VCaP (cell line): ENCODE measurements around the gene KIFC3.
"Not testable (repeated sequence)": the region's sequence is repeated elsewhere in the genome, so short reads cannot be mapped to it uniquely, and the experiment has no call there.

ENCODE experiments used
- H3K27ac ChIP-seq: fragments of 450-650 bp; 2 replicates; pipeline ENCODE4 v1.5.1; 2017
- TF ChIP-seq, protein P1 (sequence below): fragments of 450-650 bp; conservative IDR thresholded peaks from 2 replicates; pipeline ENCODE4 v1.5.1; 2017; ENCODE audit warnings: mild to moderate bottlenecking, moderate library complexity

Gene KIFC3

DNA sequence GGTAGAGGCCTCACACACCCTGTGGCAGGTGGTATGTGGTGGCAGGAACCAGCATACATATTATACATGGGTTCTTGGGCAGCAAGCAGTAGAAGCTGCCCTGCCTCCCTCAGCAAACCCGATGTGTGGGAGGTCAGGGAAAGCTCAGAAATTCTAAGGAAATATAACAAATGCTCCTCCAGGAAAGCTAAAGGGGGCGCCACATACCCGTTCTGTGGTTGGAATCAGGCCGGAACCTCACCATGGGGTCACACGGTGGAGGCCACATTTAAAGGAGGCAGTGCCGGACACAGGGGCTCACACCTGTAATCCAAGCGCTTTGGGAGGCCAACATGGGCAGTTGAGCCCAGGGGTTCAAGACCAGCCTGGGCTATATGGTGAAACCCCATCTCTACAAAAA lies 79.1 kb downstream of the KIFC3 start:
- no peak overlapping the region for H3K27ac ChIP-seq
- TF ChIP-seq, protein P1, sequence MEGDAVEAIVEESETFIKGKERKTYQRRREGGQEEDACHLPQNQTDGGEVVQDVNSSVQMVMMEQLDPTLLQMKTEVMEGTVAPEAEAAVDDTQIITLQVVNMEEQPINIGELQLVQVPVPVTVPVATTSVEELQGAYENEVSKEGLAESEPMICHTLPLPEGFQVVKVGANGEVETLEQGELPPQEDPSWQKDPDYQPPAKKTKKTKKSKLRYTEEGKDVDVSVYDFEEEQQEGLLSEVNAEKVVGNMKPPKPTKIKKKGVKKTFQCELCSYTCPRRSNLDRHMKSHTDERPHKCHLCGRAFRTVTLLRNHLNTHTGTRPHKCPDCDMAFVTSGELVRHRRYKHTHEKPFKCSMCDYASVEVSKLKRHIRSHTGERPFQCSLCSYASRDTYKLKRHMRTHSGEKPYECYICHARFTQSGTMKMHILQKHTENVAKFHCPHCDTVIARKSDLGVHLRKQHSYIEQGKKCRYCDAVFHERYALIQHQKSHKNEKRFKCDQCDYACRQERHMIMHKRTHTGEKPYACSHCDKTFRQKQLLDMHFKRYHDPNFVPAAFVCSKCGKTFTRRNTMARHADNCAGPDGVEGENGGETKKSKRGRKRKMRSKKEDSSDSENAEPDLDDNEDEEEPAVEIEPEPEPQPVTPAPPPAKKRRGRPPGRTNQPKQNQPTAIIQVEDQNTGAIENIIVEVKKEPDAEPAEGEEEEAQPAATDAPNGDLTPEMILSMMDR = no peak

DNA sequence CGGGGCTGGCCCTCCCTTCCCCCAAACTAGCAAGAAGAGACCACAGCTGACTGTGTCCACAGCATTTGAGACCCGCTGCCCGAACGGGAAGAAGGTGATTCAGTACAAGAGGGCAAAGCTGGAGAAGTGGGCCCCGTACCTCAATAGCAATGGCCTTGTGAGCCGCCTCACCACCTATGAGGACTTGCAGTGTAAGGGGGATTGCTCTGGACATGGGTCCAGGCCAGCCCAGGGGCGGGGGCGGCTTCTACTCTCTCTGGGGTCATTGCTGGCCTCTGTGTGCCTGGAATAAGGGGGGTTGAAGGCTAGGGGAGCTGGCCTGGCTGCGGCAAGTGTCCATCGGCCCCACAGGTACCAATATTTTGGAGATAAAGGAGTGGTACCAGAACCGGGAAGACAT lies 79.6 kb downstream of the KIFC3 start:
- H3K27ac ChIP-seq = no peak overlapping the region
- TF ChIP-seq, protein P1 = no peak

DNA sequence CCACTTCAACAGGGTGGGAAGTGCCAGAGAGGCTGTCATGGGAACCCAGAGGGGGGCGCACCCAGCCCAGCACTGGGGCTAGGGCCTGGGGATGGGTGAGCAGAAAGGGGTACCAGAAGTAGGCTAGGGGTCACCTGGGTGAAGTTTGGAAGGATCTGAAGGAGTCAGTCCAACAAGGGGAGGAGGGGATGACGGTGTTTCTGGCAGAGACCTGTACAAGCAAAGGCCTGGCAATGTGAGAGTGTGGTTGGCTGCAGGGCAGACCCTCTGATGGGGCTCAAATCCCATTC lies 80.1 kb downstream of the KIFC3 start:
- TF ChIP-seq, protein P1 = no peak

DNA sequence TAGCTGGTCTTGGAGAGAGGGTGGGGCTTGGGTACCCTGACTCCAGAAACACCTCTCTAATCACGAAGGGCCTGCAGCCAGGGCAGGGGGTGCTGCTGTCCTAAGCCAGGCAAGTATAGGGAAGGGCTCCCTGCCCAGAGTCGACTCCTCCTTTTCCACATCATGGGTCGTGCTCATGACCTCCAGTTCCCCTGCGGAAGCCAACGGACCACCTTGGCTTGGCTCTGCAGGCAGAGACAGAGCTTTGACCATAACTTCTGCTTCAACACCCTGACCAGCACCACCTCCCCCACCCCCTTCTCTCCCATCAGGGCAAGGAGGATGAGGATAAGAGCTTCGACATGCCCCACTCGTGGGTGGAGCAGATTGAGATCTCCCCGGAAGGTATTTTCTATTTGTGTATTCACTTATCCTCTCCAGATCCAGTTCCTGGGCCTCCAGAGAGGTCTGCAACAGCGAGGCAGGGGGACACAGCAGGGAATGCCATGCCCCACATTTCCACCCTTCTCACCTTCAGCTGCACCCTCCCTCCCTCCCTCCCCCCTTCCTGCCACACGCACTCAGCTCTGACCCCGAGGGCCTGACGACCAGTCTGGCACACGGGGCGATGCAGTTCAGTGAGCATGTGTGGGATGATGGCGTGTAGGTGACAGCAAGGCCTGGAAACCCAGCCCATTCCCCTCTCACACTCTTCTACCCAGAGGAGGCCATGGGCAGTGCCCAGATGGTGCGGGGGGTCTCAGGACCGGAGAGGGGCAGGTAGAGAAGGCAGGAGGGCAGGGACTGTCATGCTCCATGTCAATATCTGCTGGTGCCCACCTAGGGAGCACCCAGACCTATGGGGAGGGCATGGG lies 80.7 kb downstream of the KIFC3 start:
- H3K27ac ChIP-seq = no peak overlapping the region
- TF ChIP-seq, protein P1 = no peak

More for the DNA sequence above, 80.1 kb downstream of the KIFC3 start:
- H3K27ac ChIP-seq = no peak overlapping the region

DNA sequence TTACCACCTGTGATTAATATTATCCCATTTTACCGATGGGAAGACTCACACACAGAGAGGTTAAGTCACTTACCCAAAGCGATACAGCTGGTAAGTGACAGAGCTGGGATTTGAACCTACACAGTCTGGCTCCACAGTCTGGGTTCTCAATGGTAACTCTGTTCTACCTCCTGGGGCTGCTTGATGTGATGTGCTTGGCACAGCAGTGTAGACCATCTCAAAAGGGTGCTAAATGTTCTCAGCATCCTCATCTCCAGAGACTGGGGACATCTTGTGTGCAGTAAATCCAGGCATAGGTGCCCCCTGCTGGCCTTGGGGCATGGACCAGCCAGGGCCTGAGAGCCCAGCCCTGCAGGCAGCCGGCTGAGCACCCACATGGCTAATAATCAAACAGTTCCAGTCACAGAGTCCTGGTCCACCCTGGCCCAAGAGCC lies 82.1 kb downstream of the KIFC3 start:
- TF ChIP-seq, protein P1 = peak; percentile 71
- no peak overlapping the region for H3K27ac ChIP-seq

DNA sequence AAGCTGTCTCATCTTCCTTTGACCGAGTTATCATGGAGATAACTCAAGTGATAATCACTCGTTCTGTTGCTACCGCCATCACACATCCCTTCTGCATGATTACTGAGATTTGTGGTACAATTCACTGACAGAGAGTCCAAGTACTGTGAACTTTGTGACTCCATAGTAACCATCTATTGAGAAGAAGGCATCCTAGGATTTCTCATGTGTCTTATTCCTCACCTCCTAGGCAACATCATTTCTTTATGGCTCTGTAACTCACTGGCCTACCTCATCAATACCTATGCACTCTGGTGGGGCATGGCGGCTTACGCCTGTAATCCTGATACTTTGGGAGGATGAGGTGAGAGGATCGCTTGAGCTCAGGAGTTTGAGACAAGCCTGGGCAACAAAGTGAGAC lies 88.2 kb downstream of the KIFC3 start:
- H3K27ac ChIP-seq = no peak overlapping the region
- TF ChIP-seq, protein P1 = no peak

DNA sequence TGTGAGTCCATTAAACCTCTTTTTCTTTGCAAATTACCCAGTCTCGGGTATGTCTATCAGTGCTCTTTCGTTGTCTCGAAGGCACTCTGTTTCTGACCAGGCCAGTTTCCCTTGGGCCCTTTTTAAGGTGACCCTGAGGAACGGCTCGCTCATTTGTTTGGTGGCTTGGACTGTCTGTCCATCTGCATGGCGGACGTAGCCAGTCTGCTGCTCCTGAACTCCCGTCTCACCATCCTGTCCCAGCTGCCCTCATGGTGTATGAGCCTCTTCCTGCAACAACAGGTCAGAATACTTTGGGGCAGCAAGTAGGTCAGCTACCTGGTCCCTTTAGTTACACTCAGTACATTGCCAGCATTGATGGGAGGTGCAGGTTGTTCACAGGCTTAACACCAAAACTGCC lies 88.7 kb downstream of the KIFC3 start:
- no peak overlapping the region for H3K27ac ChIP-seq
- TF ChIP-seq, protein P1 = no peak

DNA sequence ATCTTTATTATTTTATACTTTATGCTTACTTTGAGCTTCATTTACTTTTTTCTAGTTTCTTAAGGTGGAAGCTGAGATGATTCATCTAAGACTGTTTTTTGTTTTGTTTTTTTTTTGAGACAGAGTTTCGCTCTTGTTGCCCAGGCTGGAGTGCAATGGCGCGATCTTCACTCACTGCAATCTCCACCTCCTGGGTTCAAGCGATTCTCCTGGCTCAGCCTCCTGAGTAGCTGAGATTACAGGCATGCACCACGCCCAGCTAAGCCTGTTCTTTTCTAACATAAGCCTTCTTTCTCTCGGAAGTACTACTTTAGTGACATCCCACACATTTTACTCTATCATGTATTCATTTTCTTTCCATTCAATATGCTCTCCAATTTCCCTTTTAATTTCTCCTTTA lies 89.7 kb downstream of the KIFC3 start:
- not testable (repeated sequence) for H3K27ac ChIP-seq
